GM12892 (cell line): ENCODE data around the gene INPP4B.

Source experiments
- POLR2A ChIP-seq: IDR thresholded peaks from 2 replicates; pipeline ENCODE4 v1.6.1; 2011; ENCODE audit warnings: low read depth, low read length, control low read depth
- TAF1 ChIP-seq: IDR thresholded peaks from 2 replicates; pipeline ENCODE4 v1.6.1; 2011; ENCODE audit warnings: low read depth, mild to moderate bottlenecking, control low read depth, low read length, borderline replicate concordance

DNA sequence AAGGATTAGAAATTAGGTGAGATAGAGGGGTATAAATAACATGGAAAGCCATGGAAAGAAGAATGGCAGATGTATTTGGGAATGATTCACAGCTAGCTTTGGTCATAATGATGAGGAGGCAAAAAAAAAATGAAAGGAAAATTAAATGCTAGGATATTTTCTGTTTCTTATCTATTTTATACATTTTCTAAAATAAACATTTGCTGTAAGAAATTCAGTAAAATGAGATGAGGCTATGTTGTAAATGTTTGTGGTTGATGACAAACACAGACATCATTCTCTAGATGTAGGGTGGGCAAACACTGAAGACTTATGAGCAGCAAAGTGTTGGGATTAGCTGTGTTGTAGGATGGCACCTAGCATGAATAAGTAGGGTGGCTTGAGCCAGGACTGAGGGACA is 802.6 kb downstream of the INPP4B start:
- no peak for TF ChIP-seq POLR2A
- no peak for TF ChIP-seq TAF1
